Measurements from ENCODE around the gene ASCL5.

Gene ASCL5

DNA sequence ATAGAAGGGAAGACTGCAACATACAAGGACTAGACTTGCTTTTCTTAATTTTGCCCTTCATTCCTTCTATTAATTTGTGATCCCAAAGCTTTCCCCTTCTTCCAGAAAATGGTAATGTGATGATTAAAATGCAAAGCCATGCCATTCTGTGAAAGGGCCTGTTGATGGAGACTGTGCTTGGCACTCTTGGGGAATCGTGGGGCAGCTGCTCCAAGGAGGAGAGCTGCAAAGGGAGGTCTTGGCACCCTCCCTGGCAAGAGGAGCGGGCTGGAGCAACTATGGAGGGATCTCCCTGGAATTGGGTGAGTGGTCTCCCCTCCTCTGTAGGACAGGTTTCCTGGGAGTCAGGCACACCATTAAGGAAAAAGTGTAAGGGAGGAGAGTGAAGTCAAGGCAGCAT, 31.4 kb downstream of the ASCL5 start:
- TF ChIP-seq, protein P1, sequence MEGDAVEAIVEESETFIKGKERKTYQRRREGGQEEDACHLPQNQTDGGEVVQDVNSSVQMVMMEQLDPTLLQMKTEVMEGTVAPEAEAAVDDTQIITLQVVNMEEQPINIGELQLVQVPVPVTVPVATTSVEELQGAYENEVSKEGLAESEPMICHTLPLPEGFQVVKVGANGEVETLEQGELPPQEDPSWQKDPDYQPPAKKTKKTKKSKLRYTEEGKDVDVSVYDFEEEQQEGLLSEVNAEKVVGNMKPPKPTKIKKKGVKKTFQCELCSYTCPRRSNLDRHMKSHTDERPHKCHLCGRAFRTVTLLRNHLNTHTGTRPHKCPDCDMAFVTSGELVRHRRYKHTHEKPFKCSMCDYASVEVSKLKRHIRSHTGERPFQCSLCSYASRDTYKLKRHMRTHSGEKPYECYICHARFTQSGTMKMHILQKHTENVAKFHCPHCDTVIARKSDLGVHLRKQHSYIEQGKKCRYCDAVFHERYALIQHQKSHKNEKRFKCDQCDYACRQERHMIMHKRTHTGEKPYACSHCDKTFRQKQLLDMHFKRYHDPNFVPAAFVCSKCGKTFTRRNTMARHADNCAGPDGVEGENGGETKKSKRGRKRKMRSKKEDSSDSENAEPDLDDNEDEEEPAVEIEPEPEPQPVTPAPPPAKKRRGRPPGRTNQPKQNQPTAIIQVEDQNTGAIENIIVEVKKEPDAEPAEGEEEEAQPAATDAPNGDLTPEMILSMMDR (IDR thresholded peaks at IDR 0.05; ENCODE audit: control extremely low read depth, extremely low read depth, low read depth, missing control alignments), result no peak
- CTCF ChIA-PET, result interaction anchor here (1.0 to 2.4 kb wide), 6 partner anchors 10 to 386 kb away, joined by 3 to 12 read pairs (median 6); no protein-coding TSS in a partner anchor
- POLR2A ChIA-PET, result no interaction called here
- DNase-seq (ENCODE audit: extremely low spot score), result no peak

DNA sequence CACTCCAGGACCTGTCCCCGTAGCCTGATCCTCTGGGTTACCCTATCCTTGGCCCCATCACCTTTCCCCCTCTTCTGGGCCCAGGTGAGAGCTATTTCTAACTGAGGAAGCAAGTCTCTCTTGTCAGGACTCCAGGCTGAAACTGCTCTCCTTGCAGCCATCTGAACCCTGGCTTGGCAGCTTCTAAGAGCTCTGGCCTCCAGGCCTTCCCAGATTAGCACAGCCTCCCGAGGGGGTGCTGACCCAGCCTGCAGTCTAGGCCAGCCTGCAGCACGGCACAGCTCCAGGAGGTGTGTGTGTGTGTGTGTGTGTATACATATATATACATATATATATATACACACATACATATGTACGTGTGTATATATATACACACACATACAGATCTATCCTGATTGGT, 32.2 kb downstream of the ASCL5 start:
- no peak for DNase-seq (ENCODE audit: extremely low spot score)
- TF ChIP-seq, protein P1 (IDR thresholded peaks at IDR 0.05; ENCODE audit: control extremely low read depth, extremely low read depth, low read depth, missing control alignments), result no peak
- ChIA-PET POLR2A (no interaction called here), CTCF (interaction anchor here (1.0 to 2.4 kb wide), 5 partner anchors 8 to 123 kb away, joined by 3 to 9 read pairs (median 7); no protein-coding TSS in a partner anchor)

DNA sequence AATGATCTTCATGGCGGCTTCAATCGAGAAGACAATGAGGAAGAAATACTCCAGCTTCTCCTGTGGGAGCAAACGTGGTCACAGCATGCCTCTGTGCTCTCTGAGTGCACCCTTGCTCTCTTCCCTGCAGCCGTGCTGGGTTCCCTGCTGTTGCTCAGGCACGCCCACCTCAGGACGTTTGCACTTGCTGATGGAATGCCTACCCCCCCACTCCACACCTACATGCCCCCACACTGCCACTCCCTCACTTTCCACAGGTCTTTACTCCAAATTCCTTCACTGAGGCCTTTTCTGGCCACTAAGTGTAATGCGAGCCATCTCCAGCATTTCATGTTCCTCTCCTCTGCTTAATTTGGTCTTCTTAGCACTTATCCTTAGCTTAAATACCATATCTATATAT, 33.0 kb downstream of the ASCL5 start:
- ChIA-PET POLR2A (interaction anchor here (0.6 kb wide), 1 partner anchor 61 kb away, joined by 8 read pairs; the partner anchor contains the start of gene TMEM9), CTCF (interaction anchor here (0.9 to 2.3 kb wide), 5 partner anchors 9 to 122 kb away, joined by 3 to 9 read pairs (median 3); no protein-coding TSS in a partner anchor)
- TF ChIP-seq, protein P1 (IDR thresholded peaks at IDR 0.05; ENCODE audit: control extremely low read depth, extremely low read depth, low read depth, missing control alignments), result no peak
- no peak for DNase-seq (ENCODE audit: extremely low spot score)

DNA sequence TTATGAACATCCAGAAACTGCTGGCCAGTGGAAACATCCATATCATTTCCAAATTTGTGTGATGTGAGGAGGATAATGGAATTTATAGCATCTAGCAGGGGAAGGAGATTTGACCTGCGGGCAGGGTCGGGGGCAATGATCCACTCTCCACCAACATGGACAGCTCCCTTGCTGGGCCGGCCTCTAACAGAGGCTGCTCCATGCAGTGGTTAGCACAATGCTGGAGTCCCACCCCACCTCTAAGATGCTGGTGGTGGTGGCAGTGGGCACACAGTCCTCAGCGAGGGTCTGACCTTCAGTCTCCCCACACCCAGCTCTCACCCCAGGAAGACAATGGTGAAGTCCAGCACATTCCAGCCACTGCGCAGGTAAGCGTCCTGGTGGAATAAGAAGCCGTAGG, 33.4 kb downstream of the ASCL5 start:
- TF ChIP-seq, protein P1 (IDR thresholded peaks at IDR 0.05; ENCODE audit: control extremely low read depth, extremely low read depth, low read depth, missing control alignments), result no peak
- ChIA-PET POLR2A (interaction anchor here (0.6 kb wide), 1 partner anchor 61 kb away, joined by 8 read pairs; the partner anchor contains the start of gene TMEM9), CTCF (interaction anchor here (0.9 to 2.3 kb wide), 4 partner anchors 21 to 122 kb away, joined by 3 to 9 read pairs (median 5); no protein-coding TSS in a partner anchor)
- no peak for DNase-seq (ENCODE audit: extremely low spot score)

DNA sequence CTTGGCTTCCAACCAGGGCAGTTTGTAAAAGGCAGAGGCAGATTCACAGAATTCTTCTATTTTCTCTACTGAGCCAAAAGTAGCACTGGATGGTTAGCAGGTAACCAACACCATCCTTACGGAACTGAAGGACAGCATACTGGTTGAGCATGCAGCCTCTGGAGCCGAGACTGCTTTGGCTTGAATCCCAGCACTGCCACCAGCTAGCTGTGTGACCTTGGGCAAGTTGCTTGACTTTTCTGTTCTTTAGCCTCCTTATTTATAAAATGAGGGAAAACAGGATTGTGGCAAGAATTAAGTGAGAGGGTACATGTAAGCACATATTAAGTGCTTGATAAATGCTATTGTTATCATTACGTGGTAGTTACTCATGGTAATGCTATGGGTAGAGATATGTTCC, 34.2 kb downstream of the ASCL5 start:
- CTCF ChIA-PET, result no interaction called here
- no peak for DNase-seq (ENCODE audit: extremely low spot score)
- POLR2A ChIA-PET, result no interaction called here
- TF ChIP-seq, protein P1 (IDR thresholded peaks at IDR 0.05; ENCODE audit: control extremely low read depth, extremely low read depth, low read depth, missing control alignments), result no peak

DNA sequence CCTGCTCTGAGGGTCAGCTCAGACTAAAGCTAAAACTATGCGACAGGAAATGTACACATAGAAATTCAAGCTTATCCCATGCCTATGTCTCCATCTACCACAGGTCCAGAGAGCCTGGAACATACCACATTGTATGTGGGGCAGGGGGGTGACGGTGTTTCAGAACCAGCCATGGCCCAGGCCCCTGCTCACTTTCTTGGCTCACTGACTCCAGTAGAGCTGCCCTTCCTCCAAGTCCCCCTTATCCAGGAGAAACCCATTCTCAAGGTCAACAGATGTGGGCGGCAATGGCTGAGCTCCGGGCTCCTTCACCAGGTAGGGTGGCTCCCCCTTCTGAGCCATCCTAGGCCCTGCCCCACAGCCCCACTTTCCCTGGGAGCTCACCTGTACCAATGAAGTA, 35.7 kb downstream of the ASCL5 start:
- DNase-seq (ENCODE audit: extremely low spot score), result no peak
- ChIA-PET CTCF (interaction anchor here (1.1 to 1.7 kb wide), 3 partner anchors 22 to 28 kb away, joined by 3 to 9 read pairs (median 6); no protein-coding TSS in a partner anchor), POLR2A (no interaction called here)
- TF ChIP-seq, protein P1 (IDR thresholded peaks at IDR 0.05; ENCODE audit: control extremely low read depth, extremely low read depth, low read depth, missing control alignments), result no peak
